DND-41 (cell line): ENCODE results near the gene ARHGAP24.

ENCODE experiments used
- ATAC-seq: fragments of 200-7000 bp; cut with Tn5 transposase; 3 replicates; pipeline ENCODE4 v1.9.1; 2021; ENCODE audit warnings: low read depth; ENCODE audit not compliant: insufficient read depth
- DNase-seq: peaks from one replicate; pipeline ENCODE4 v3.0.0-alpha.2; 2020
- H2AFZ ChIP-seq: 2 replicates; pipeline ENCODE4 v1.6.0; 2012; ENCODE audit warnings: low read depth, low read length
- H3K27ac ChIP-seq: 2 replicates; pipeline ENCODE4 v1.5.1; 2012; ENCODE audit warnings: low read length, inconsistent platforms
- H3K27me3 ChIP-seq: fragments of 200-600 bp; sonication (generic); 2 replicates; pipeline ENCODE4 v1.6.0; 2012; ENCODE audit warnings: low read length, mild to moderate bottlenecking, inconsistent platforms; ENCODE audit not compliant: insufficient read depth, poor library complexity
- H3K36me3 ChIP-seq: 2 replicates; pipeline ENCODE4 v1.5.1; 2012; ENCODE audit warnings: low read length, inconsistent platforms; ENCODE audit not compliant: insufficient read depth
- H3K4me1 ChIP-seq: 2 replicates; pipeline ENCODE4 v1.5.1; 2012; ENCODE audit warnings: mild to moderate bottlenecking, low read length; ENCODE audit not compliant: insufficient read depth
- H3K4me2 ChIP-seq: 2 replicates; pipeline ENCODE4 v1.6.0; 2012; ENCODE audit warnings: mild to moderate bottlenecking, moderate library complexity, low read length, inconsistent platforms; ENCODE audit not compliant: insufficient read depth
- H3K4me3 ChIP-seq, 2 experiments: fragments of 200-600 bp in 1 of 2; shearing (Covaris generic) in 1 of 2; 2 replicates each; pipeline ENCODE4 v1.5.1; 2012 to 2016; ENCODE audit warnings: inconsistent platforms in 2 of 2, low read length in 2 of 2, mild to moderate bottlenecking in 2 of 2, low read depth in 1 of 2, moderate library complexity in 1 of 2
- H3K79me2 ChIP-seq: 2 replicates; pipeline ENCODE4 v1.6.0; 2012; ENCODE audit warnings: low read length, inconsistent platforms; ENCODE audit not compliant: insufficient read depth
- H3K9ac ChIP-seq: 2 replicates; pipeline ENCODE4 v1.6.0; 2012; ENCODE audit warnings: low read depth, mild to moderate bottlenecking, inconsistent platforms, low read length, moderate library complexity
- H3K9me3 ChIP-seq: 2 replicates; pipeline ENCODE4 v1.5.1; 2012; ENCODE audit warnings: low read length, moderate library complexity, mild to moderate bottlenecking, inconsistent platforms; ENCODE audit not compliant: insufficient read depth, severe bottlenecking
- H4K20me1 ChIP-seq: 2 replicates; pipeline ENCODE4 v1.6.0; 2012; ENCODE audit warnings: low read length; ENCODE audit not compliant: insufficient read depth
- EZH2 ChIP-seq: IDR thresholded peaks from 3 replicates; pipeline ENCODE4 v1.6.1; 2012; ENCODE audit warnings: borderline replicate concordance, low read depth, mild to moderate bottlenecking, moderate library complexity, low read length, inconsistent platforms; ENCODE audit not compliant: severe bottlenecking
- TF ChIP-seq, protein P1 (sequence below): IDR thresholded peaks from 2 replicates; pipeline ENCODE4 v1.5.1; 2012; ENCODE audit warnings: borderline replicate concordance, low read length, moderate library complexity, mild to moderate bottlenecking; ENCODE audit not compliant: poor library complexity, severe bottlenecking; ENCODE audit errors: extremely low read depth

The ARHGAP24 gene

DNA sequence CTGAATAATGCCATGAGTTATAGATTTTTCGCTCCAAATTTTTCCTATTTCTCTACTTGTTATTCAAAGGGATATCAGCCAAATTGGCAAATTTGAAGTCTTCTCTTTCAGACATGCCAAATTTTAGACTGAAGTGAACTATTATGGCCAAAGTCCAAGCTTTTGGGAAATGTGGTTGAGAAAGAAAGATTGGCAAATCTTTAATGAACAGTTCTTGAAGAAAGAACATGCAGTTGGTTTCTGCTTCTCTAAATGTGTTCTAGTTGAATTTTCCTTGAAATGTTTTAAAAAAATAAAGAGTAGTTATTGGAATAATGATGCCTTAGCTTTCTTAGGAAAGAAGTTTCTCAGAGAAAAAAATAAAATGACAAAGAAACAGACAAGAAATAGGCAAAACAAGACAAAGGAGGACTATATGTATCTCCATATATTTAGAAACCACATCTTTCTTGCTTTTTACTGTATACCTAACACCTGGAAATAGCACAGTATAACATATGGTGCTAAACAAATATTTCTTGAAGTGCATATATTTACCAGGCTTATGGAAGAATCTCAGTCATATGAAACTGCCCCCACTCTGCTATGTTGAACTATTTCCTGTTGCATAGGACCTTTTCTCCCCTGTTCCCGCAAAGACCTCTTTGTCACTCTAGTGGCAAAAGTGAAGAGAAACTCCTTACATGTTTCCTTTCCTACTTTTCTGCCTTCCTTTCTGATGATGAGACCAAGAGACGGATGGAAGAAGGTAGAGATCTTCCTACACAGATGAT, 250.0 kb downstream of the ARHGAP24 start:
- Histone ChIP-seq H3K79me2 (no peaks in the 10 kb centered on the region), H4K20me1 (no peaks in the 10 kb centered on the region), H3K4me3 (no peak overlapping the region), H3K9me3 (no peaks in the 10 kb centered on the region), H3K27ac (no peak overlapping the region), H3K4me2 (no peak overlapping the region), H3K9ac (no peak overlapping the region), H3K36me3 (no peaks in the 10 kb centered on the region), H2AFZ (no peak overlapping the region), H3K4me1 (no peaks in the 10 kb centered on the region), H3K27me3 (no peaks in the 10 kb centered on the region)
- ATAC-seq (no peak), DNase-seq (no peak)
- TF ChIP-seq EZH2, result no peak
- TF ChIP-seq, protein P1, sequence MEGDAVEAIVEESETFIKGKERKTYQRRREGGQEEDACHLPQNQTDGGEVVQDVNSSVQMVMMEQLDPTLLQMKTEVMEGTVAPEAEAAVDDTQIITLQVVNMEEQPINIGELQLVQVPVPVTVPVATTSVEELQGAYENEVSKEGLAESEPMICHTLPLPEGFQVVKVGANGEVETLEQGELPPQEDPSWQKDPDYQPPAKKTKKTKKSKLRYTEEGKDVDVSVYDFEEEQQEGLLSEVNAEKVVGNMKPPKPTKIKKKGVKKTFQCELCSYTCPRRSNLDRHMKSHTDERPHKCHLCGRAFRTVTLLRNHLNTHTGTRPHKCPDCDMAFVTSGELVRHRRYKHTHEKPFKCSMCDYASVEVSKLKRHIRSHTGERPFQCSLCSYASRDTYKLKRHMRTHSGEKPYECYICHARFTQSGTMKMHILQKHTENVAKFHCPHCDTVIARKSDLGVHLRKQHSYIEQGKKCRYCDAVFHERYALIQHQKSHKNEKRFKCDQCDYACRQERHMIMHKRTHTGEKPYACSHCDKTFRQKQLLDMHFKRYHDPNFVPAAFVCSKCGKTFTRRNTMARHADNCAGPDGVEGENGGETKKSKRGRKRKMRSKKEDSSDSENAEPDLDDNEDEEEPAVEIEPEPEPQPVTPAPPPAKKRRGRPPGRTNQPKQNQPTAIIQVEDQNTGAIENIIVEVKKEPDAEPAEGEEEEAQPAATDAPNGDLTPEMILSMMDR, result no peak

DNA sequence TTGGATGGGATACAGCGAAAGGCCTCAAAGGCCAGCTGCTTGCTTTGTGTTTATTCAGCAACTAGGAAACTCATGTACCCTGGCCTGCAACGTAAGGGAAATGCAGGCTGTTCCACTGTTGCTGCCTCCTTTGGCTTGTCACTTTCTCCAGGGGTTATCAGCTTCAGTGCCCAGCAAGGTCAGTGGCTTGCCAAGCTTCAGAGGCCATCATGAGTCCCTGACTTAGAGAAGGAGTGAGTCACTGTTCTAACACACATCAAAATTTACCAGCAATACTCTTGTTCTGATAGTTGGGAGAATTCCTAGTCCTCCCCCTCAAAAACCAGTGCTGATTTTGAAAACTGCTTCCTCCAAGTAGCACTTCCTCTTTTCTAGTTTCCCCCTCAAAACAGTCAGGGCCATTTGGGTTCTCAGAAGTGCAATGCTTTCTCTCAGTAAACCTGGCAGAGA, 250.8 kb downstream of the ARHGAP24 start:
- no peak overlapping the region for H3K9ac ChIP-seq
- no peaks in the 10 kb centered on the region for H3K79me2 ChIP-seq
- ATAC-seq (no peak), DNase-seq (no peak)
- no peak overlapping the region for H3K27ac ChIP-seq
- H3K36me3 ChIP-seq, result no peaks in the 10 kb centered on the region
- TF ChIP-seq, protein P1, result no peak
- TF ChIP-seq EZH2, result no peak
- no peak overlapping the region for H2AFZ ChIP-seq
- no peaks in the 10 kb centered on the region for H3K4me1 ChIP-seq
- no peaks in the 10 kb centered on the region for H3K9me3 ChIP-seq
- H3K27me3 ChIP-seq, result no peaks in the 10 kb centered on the region
- H3K4me3 ChIP-seq, result no peak overlapping the region
- no peak overlapping the region for H3K4me2 ChIP-seq
- H4K20me1 ChIP-seq, result no peaks in the 10 kb centered on the region

DNA sequence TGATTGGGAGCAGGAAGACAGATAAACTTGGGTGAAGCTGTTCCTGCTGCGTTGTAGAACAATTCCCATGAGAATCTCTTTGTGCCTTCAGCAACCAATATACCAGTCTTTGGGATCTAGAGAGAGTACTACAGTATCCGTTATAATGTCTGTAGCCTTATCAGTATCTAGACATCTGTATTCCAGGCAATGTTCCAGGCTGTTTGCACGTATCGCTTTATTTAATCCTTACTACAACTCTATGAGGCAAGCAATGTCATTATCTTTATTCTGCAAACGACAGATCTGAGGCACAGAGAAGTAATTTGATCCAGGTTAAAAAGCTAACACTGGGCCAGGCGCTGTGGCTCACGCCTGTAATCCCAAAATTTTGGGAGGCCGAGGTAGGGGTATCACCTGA, 251.6 kb downstream of the ARHGAP24 start:
- Histone ChIP-seq H3K27me3 (no peaks in the 10 kb centered on the region), H3K4me3 (no peak overlapping the region), H2AFZ (no peak overlapping the region), H3K9ac (no peak overlapping the region), H3K9me3 (no peaks in the 10 kb centered on the region), H3K79me2 (no peaks in the 10 kb centered on the region), H3K4me2 (no peak overlapping the region), H4K20me1 (no peaks in the 10 kb centered on the region), H3K27ac (no peak overlapping the region), H3K4me1 (no peaks in the 10 kb centered on the region), H3K36me3 (no peaks in the 10 kb centered on the region)
- DNase-seq, result no peak
- no peak for TF ChIP-seq EZH2
- TF ChIP-seq, protein P1, result no peak
- ATAC-seq, result no peak
